Naive thymus-derived CD4-positive, alpha-beta T cell (primary cell): Measurements from ENCODE around the gene PCGF5. TPM values are rescaled to one million over a fixed set of nuclear protein-coding genes. Genes with fewer than 3 reads are reported as not detected.

Source experiments
- polyA plus RNA-seq, 2 donors: library from polyadenylated mRNA; unstranded; fragments of 300-500 nt; fragmentation: Illumina TruSeq; gene quantifications; one replicate each; pipeline ENCODE4 v1.2.3, GENCODE V29; 2021
- total RNA-seq, 6 experiments: library from RNA in 5 of 6; stranded (reverse) in 5 of 6; gene quantifications; 1 replicate in 5 of 6; 2 replicates in 1 of 6; pipeline ENCODE4 v1.2.3 and lab custom pipeline; 2021 to 2026

The PCGF5 gene
- total and polyA plus RNA-seq, 7 experiments from 2014 or later = 41.2 to 69.9 (median 57.4) TPM

Other genes starting within 250 kb of the PCGF5 start
- 1 to 10 TPM; 1.1 to 4.6 (median 2.0) TPM for gene HECTD2, start 189.7 kb downstream of the PCGF5 start, total RNA-seq
- gene HECTD2, start 189.7 kb downstream of the PCGF5 start, polyA plus RNA-seq = under 1 TPM; 0.62 to 0.74 TPM